Stimulated activated CD4-positive, alpha-beta T cell treated with anti-CD3 and anti-CD28 coated beads, Interleukin-4, amount 100 ng/mL, for 4 hours (primary cell): ENCODE measurements around the gene CREBL2.
"Not testable (repeated sequence)": the region's sequence is repeated elsewhere in the genome, so short reads cannot be mapped to it uniquely, and the experiment has no call there.

Source experiments
- DNase-seq, 2 experiments: peaks; one replicate each; pipeline ENCODE4 v3.0.0-alpha.2; 2020

CREBL2 gene

GRCh38 chr12:12611512-12612306 lies at the start of gene CREBL2:
Gene CREBL2 (plus strand): TSS chr12:12611876. CDS start chr12:12612173, 297 bp downstream.
- peak; percentile 76 to 84 for DNase-seq

GRCh38 chr12:12562016-12562483 lies 49.6 kb upstream of the CREBL2 start:
- peak; percentile 11 to 22 for DNase-seq

GRCh38 chr12:12562585-12563261 lies 49.0 kb upstream of the CREBL2 start, which contains the start of gene DUSP16:
Gene DUSP16 (minus strand): TSS chr12:12562863. CDS start chr12:12521098, 41,765 bp downstream.
- DNase-seq, result peak; percentile 60 to 67

GRCh38 chr12:12563290-12563928 lies 48.3 kb upstream of the CREBL2 start:
- DNase-seq, result no peak

- DNase-seq, result no peak
Measured at GRCh38 chr12:12564911-12565310, 46.8 kb upstream of the CREBL2 start.

GRCh38 chr12:12565971-12566370 lies 45.7 kb upstream of the CREBL2 start:
- not testable (repeated sequence) for DNase-seq

GRCh38 chr12:12572659-12573058 lies 39.0 kb upstream of the CREBL2 start:
- no peak for DNase-seq

GRCh38 chr12:12577786-12578185 lies 33.9 kb upstream of the CREBL2 start:
- no peak for DNase-seq

GRCh38 chr12:12580716-12581115 lies 31.0 kb upstream of the CREBL2 start:
- DNase-seq, result not testable (repeated sequence)

- no peak for DNase-seq
Measured at GRCh38 chr12:12582193-12582881, 29.3 kb upstream of the CREBL2 start.

- DNase-seq, result peak; percentile 9 to 29
Measured at GRCh38 chr12:12582895-12583303, 28.8 kb upstream of the CREBL2 start.

GRCh38 chr12:12583510-12584178 lies 28.0 kb upstream of the CREBL2 start:
- DNase-seq, result no peak

GRCh38 chr12:12585115-12585863 lies 26.4 kb upstream of the CREBL2 start:
- DNase-seq, result no peak

- DNase-seq, result no peak
Measured at GRCh38 chr12:12586879-12587675, 24.6 kb upstream of the CREBL2 start.

- DNase-seq, result no peak
Measured at GRCh38 chr12:12587878-12588277, 23.8 kb upstream of the CREBL2 start.

GRCh38 chr12:12588436-12588835 lies 23.2 kb upstream of the CREBL2 start:
- DNase-seq, result not testable (repeated sequence)

- DNase-seq, result no peak
Measured at GRCh38 chr12:12590961-12591360, 20.7 kb upstream of the CREBL2 start.

- DNase-seq, result no peak
Measured at GRCh38 chr12:12592930-12593329, 18.7 kb upstream of the CREBL2 start.

- DNase-seq, result not testable (repeated sequence)
Measured at GRCh38 chr12:12595929-12596328, 15.7 kb upstream of the CREBL2 start.

- not testable (repeated sequence) for DNase-seq
Measured at GRCh38 chr12:12596598-12596997, 15.1 kb upstream of the CREBL2 start.

GRCh38 chr12:12598864-12599263 lies 12.8 kb upstream of the CREBL2 start:
- DNase-seq, result no peak
